CD4-positive, alpha-beta memory T cell (primary cell): ENCODE results near the gene CCDC144A. TPM values are rescaled to one million over a fixed set of nuclear protein-coding genes. Genes with fewer than 3 reads are reported as not detected.
A peak's percentile ranks its signal among the peaks of the same experiment; 100 is the strongest.
"Not testable (repeated sequence)": the region's sequence is repeated elsewhere in the genome, so short reads cannot be mapped to it uniquely, and the experiment has no call there.

ENCODE experiments used
- CTCF ChIA-PET: fragments of 350-600 bp; sonication (Branson Sonifier 250); formaldehyde crosslinking; loops from one replicate; lab custom pipeline; 2021; ENCODE audit warnings: inconsistent platforms; ENCODE audit not compliant: partially characterized antibody; lab: Charles Lee
- POLR2A ChIA-PET: fragments of 350-600 bp; sonication (Branson Sonifier 250); formaldehyde crosslinking; loops from one replicate; lab custom pipeline; 2021; ENCODE audit not compliant: partially characterized antibody; lab: Charles Lee
- DNase-seq, 5 donors: peaks; one replicate each; pipeline versions ENCODE4 v3.0.0 to v3.0.0-alpha.2; 2020 to 2022; ENCODE audit warnings: mixed read lengths in 1 of 5
- H3K27ac ChIP-seq: one replicate; pipeline ENCODE4 v1.7.0; 2013; ENCODE audit warnings: low read depth, low read length
- H3K27me3 ChIP-seq: 2 replicates; pipeline ENCODE4 v1.7.0; 2013; ENCODE audit warnings: mild to moderate bottlenecking, low read length, moderate library complexity; ENCODE audit not compliant: insufficient read depth
- H3K36me3 ChIP-seq: 2 replicates; pipeline ENCODE4 v1.7.0; 2013; ENCODE audit warnings: mild to moderate bottlenecking, low read length, moderate library complexity; ENCODE audit not compliant: insufficient read depth
- H3K4me1 ChIP-seq: 2 replicates; pipeline ENCODE4 v1.7.0; 2013; ENCODE audit warnings: mild to moderate bottlenecking, low read length, moderate library complexity; ENCODE audit not compliant: insufficient read depth
- H3K4me3 ChIP-seq, 2 donors: one replicate each; pipeline ENCODE4 v1.7.0; 2013; ENCODE audit warnings: low read length in 2 of 2, mild to moderate bottlenecking in 1 of 2
- H3K9me3 ChIP-seq, 2 donors: one replicate each; pipeline ENCODE4 v1.7.0; 2013; ENCODE audit warnings: low read length in 2 of 2, control low read depth in 1 of 2; ENCODE audit not compliant: control insufficient read depth in 1 of 2
- H3K27ac Mint-ChIP-seq, 7 donors: one replicate each; pipeline ENCODE4 v1.8.0; 2020 to 2021; ENCODE audit warnings: mixed read lengths in 7 of 7, mild to moderate bottlenecking in 6 of 7, inconsistent platforms in 3 of 7, moderate library complexity in 3 of 7
- H3K27me3 Mint-ChIP-seq, 2 donors: one replicate each; pipeline ENCODE4 v1.8.0; 2020 to 2021; ENCODE audit warnings: mixed read lengths in 2 of 2
- H3K36me3 Mint-ChIP-seq, 2 donors: one replicate each; pipeline ENCODE4 v1.8.0; 2020 to 2021; ENCODE audit warnings: mixed read lengths in 2 of 2, inconsistent platforms in 1 of 2, mild to moderate bottlenecking in 1 of 2
- H3K4me1 Mint-ChIP-seq, 4 donors: one replicate each; pipeline ENCODE4 v1.8.0; 2020 to 2021; ENCODE audit warnings: mixed read lengths in 4 of 4, mild to moderate bottlenecking in 1 of 4
- H3K4me3 Mint-ChIP-seq, 8 donors: one replicate each; pipeline ENCODE4 v1.8.0; 2020 to 2021; ENCODE audit warnings: mixed read lengths in 8 of 8, mild to moderate bottlenecking in 7 of 8, moderate library complexity in 6 of 8, inconsistent platforms in 3 of 8
- H3K9me3 Mint-ChIP-seq, 8 donors: one replicate each; pipeline ENCODE4 v1.8.0; 2020 to 2021; ENCODE audit warnings: mixed read lengths in 8 of 8, mild to moderate bottlenecking in 5 of 8, inconsistent platforms in 3 of 8, moderate library complexity in 1 of 8
- intact Hi-C: fragments of 100-400 bp; cut with micrococcal nuclease; formaldehyde crosslinking; loops from one replicate; pipeline ENCODE4 v1.15.1; 2023
- polyA plus RNA-seq, 2 donors: library from polyadenylated mRNA; unstranded; fragments of 300-500 nt; fragmentation: Illumina TruSeq; gene quantifications; one replicate each; pipeline ENCODE4 v1.2.3, GENCODE V29; 2021
- total RNA-seq, 2 experiments: library from RNA; stranded (reverse); gene quantifications; one replicate each; pipeline ENCODE4 v1.2.3, GENCODE V29; 2021

CCDC144A gene
- total and polyA plus RNA-seq, 4 experiments from 2014 or later: 3.2 to 9.9 (median 8.4) TPM; not detected in 1

- H3K4me3 ChIP-seq, H3K4me1 ChIP-seq, H3K27ac ChIP-seq, H3K27me3 ChIP-seq, H3K4me1 Mint-ChIP-seq, CTCF ChIA-PET, H3K9me3 Mint-ChIP-seq, POLR2A ChIA-PET, H3K4me3 Mint-ChIP-seq, H3K27ac Mint-ChIP-seq, DNase-seq, intact Hi-C loops, H3K36me3 ChIP-seq, H3K9me3 ChIP-seq, H3K36me3 Mint-ChIP-seq: not testable (repeated sequence)
- H3K27me3 Mint-ChIP-seq: peaks cover 7 to 16% of the 10 kb centered on the region in 2 donors
Measured at GRCh38 chr17:16812126-16812525, 122.1 kb downstream of the CCDC144A start.

GRCh38 chr17:16814439-16814838, 124.4 kb downstream of the CCDC144A start:
- Histone ChIP-seq H3K27me3 (no peaks in the 10 kb centered on the region), H3K4me3 (no peak overlapping the region), H3K27ac (no peak overlapping the region), H3K4me1 (no peaks in the 10 kb centered on the region), H3K9me3 (no peaks in the 10 kb centered on the region), H3K36me3 (no peaks in the 10 kb centered on the region)
- Mint-ChIP-seq H3K27ac (no peak overlapping the region), H3K36me3 (no peaks in the 10 kb centered on the region), H3K27me3 (peaks cover 13 to 33% of the 10 kb centered on the region in 2 donors), H3K4me1 (no peaks in the 10 kb centered on the region), H3K9me3 (peaks cover 0 to 3% (median 0%) of the 10 kb centered on the region in 8 donors), H3K4me3 (no peak overlapping the region)
- POLR2A ChIA-PET: no interaction called here
- CTCF ChIA-PET: no interaction called here
- DNase-seq: no peak
- intact Hi-C loops: no loop called here

- Histone ChIP-seq H3K27ac (no peak overlapping the region), H3K36me3 (no peaks in the 10 kb centered on the region), H3K27me3 (no peaks in the 10 kb centered on the region), H3K9me3 (no peaks in the 10 kb centered on the region), H3K4me1 (no peaks in the 10 kb centered on the region), H3K4me3 (no peak overlapping the region)
- H3K27me3 Mint-ChIP-seq: peaks cover 14 to 35% of the 10 kb centered on the region in 2 donors
- H3K9me3 Mint-ChIP-seq: peaks cover 0 to 3% (median 0%) of the 10 kb centered on the region in 8 donors
- ChIA-PET CTCF (no interaction called here), POLR2A (no interaction called here)
- no peak for DNase-seq
- intact Hi-C loops: no loop called here
- H3K27ac Mint-ChIP-seq: peak overlapping the region in 1 of 7 donors; percentile 35
- no peak overlapping the region for H3K4me3 Mint-ChIP-seq
- no peaks in the 10 kb centered on the region for H3K4me1 Mint-ChIP-seq
- no peaks in the 10 kb centered on the region for H3K36me3 Mint-ChIP-seq
Measured at GRCh38 chr17:16817201-16817600, 127.2 kb downstream of the CCDC144A start.

- H3K36me3 Mint-ChIP-seq, CTCF ChIA-PET, H3K4me1 Mint-ChIP-seq, H3K4me3 ChIP-seq, POLR2A ChIA-PET, H3K27ac ChIP-seq, H3K36me3 ChIP-seq, H3K4me1 ChIP-seq, H3K4me3 Mint-ChIP-seq, H3K27me3 ChIP-seq, DNase-seq, H3K9me3 ChIP-seq, H3K27ac Mint-ChIP-seq, H3K9me3 Mint-ChIP-seq, intact Hi-C loops: not testable (repeated sequence)
- peaks cover 14 to 35% of the 10 kb centered on the region in 2 donors for H3K27me3 Mint-ChIP-seq
Measured at GRCh38 chr17:16817940-16818339, 127.9 kb downstream of the CCDC144A start.

GRCh38 chr17:16818340-16818739, 128.3 kb downstream of the CCDC144A start:
- Mint-ChIP-seq H3K27me3 (peaks cover 14 to 35% of the 10 kb centered on the region in 2 donors), H3K9me3 (peaks cover 0 to 3% (median 0%) of the 10 kb centered on the region in 8 donors), H3K4me3 (no peak overlapping the region), H3K4me1 (no peaks in the 10 kb centered on the region), H3K27ac (no peak overlapping the region), H3K36me3 (no peaks in the 10 kb centered on the region)
- POLR2A ChIA-PET: no interaction called here
- intact Hi-C loops: no loop called here
- H3K9me3 ChIP-seq: no peaks in the 10 kb centered on the region
- CTCF ChIA-PET: no interaction called here
- no peaks in the 10 kb centered on the region for H3K4me1 ChIP-seq
- DNase-seq: no peak
- no peak overlapping the region for H3K4me3 ChIP-seq
- H3K27ac ChIP-seq: no peak overlapping the region
- no peaks in the 10 kb centered on the region for H3K36me3 ChIP-seq
- H3K27me3 ChIP-seq: no peaks in the 10 kb centered on the region

- peaks cover 0 to 3% (median 0%) of the 10 kb centered on the region in 8 donors for H3K9me3 Mint-ChIP-seq
- no peaks in the 10 kb centered on the region for H3K36me3 Mint-ChIP-seq
- POLR2A ChIA-PET: no interaction called here
- H3K9me3 ChIP-seq: no peaks in the 10 kb centered on the region
- intact Hi-C loops: no loop called here
- no peak for DNase-seq
- no peak overlapping the region for H3K4me3 Mint-ChIP-seq
- H3K27ac Mint-ChIP-seq: no peak overlapping the region
- H3K4me1 ChIP-seq: no peaks in the 10 kb centered on the region
- H3K27me3 Mint-ChIP-seq: peaks cover 14 to 32% of the 10 kb centered on the region in 2 donors
- H3K4me1 Mint-ChIP-seq: no peaks in the 10 kb centered on the region
- no peak overlapping the region for H3K27ac ChIP-seq
- CTCF ChIA-PET: no interaction called here
- no peaks in the 10 kb centered on the region for H3K36me3 ChIP-seq
- H3K27me3 ChIP-seq: no peaks in the 10 kb centered on the region
- H3K4me3 ChIP-seq: no peak overlapping the region
Measured at GRCh38 chr17:16818821-16819683, 129.0 kb downstream of the CCDC144A start.

GRCh38 chr17:16820161-16820877, 130.3 kb downstream of the CCDC144A start:
- Mint-ChIP-seq H3K4me3 (no peak overlapping the region), H3K4me1 (no peaks in the 10 kb centered on the region), H3K27me3 (peaks cover 11 to 28% of the 10 kb centered on the region in 2 donors), H3K9me3 (peaks cover 0 to 3% (median 0%) of the 10 kb centered on the region in 8 donors), H3K36me3 (no peaks in the 10 kb centered on the region), H3K27ac (no peak overlapping the region)
- H3K4me1 ChIP-seq: no peaks in the 10 kb centered on the region
- H3K27me3 ChIP-seq: no peaks in the 10 kb centered on the region
- H3K4me3 ChIP-seq: no peak overlapping the region
- ChIA-PET POLR2A (no interaction called here), CTCF (no interaction called here)
- no peak overlapping the region for H3K27ac ChIP-seq
- no peak for DNase-seq
- H3K36me3 ChIP-seq: no peaks in the 10 kb centered on the region
- no peaks in the 10 kb centered on the region for H3K9me3 ChIP-seq
- intact Hi-C loops: no loop called here
